ENCODE data around the gene PRAME.
A peak's percentile ranks its signal among the peaks of the same experiment; 100 is the strongest.
"Not testable (repeated sequence)": the region's sequence is repeated elsewhere in the genome, so short reads cannot be mapped to it uniquely, and the experiment has no call there.

The PRAME gene

GRCh38 chr22:22520020-22520656 is 38.9 kb downstream of the PRAME start, which contains the start of gene ZNF280A:
Gene ZNF280A, minus strand, starts transcription at chr22:22520270. Its CDS starts 4,640 bp downstream, at chr22:22515630.
- DNase-seq = no peak

GRCh38 chr22:22519591-22519990 is 39.5 kb downstream of the PRAME start:
- DNase-seq = no peak

DNA sequence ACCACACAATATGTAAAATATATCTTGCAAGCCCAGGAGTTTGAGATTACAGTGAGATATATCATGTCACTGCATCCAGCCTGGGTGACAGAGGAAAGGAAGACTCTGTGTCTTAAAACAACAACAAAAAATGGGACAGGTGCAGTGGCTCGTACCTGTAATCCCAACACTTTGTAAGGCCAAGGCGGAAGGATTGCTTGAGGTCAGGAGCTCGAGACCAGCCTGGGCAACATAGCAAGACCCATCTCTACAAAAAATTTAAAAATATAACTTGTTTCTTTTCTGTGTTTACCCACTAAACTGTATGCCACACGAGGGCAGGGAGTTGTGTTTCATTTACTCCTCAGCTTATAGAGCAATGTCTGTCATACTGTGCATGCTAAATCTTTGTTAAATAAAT is 42.1 kb downstream of the PRAME start:
- no peak for DNase-seq

GRCh38 chr22:22515890-22516289 is 43.2 kb downstream of the PRAME start:
- no peak for DNase-seq

DNA sequence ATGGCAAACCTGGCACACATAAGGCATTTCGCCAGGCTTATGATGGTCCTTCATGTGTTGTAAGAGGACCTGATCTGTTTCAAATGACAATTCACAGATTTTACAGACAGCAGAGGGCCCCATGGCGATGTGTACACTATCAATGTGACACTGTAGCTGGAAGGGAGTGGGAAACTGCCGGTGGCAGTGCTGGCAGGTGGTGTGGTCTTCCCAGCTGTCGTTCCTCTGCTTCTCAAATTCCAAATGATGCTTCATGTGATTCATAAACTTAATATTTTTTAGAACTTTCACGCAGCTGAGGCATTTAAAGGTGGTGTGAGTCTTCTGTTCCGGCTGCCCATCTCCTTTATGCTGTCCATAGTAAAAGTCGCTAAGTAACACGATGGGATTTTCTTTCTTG is 44.6 kb downstream of the PRAME start:
- peak; percentile 0 for DNase-seq

DNA sequence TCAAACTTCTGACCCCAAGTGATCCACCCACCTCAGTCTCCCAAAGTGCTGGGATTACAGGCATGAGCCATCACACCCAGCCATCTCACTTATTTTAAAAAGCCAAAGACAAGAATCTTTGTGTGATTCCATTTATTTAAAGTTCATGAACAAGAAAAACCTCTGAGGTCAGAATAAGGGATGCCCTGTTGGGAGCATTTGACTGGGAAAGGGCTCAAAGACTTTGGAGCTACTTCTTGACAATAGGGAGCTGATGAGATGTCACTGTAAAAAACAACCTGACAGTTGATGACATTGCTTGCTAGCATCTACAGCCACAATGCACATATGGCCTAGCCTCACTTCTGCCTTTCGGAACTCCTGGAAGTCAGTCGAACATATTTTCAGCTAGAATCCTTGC is 45.4 kb downstream of the PRAME start:
- no peak for DNase-seq

- DNase-seq = no peak
These were observed 46.1 kb downstream of the PRAME start for GRCh38 chr22:22512951-22513350.

- not testable (repeated sequence) for DNase-seq
These were observed 48.2 kb downstream of the PRAME start for GRCh38 chr22:22510833-22511232.

DNA sequence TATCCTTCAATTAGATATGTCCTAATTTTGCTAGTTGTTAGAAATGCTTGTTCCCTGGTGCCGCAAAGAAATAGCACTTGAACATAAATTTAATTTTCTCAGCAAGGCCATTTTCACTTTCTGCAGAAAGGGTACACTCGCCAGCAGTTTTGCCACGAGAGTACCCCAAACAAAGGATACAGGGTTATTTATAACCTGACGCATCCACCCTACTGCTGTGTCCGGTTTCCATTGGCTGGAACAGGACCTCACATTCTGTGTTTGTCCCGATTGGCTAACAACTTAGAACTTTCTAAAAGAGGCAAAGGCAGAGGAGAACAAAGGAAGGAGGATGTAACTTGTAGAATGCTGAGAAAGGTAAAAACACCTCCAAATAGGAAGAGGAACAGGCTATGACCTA is 49.2 kb downstream of the PRAME start:
- not testable (repeated sequence) for DNase-seq

- no peak for DNase-seq
These were observed 50.5 kb downstream of the PRAME start, which contains the start of gene ZNF280B for GRCh38 chr22:22508274-22509176. Gene ZNF280B, minus strand, starts transcription at chr22:22508742. Its CDS starts 19,344 bp downstream, at chr22:22489398.

DNA sequence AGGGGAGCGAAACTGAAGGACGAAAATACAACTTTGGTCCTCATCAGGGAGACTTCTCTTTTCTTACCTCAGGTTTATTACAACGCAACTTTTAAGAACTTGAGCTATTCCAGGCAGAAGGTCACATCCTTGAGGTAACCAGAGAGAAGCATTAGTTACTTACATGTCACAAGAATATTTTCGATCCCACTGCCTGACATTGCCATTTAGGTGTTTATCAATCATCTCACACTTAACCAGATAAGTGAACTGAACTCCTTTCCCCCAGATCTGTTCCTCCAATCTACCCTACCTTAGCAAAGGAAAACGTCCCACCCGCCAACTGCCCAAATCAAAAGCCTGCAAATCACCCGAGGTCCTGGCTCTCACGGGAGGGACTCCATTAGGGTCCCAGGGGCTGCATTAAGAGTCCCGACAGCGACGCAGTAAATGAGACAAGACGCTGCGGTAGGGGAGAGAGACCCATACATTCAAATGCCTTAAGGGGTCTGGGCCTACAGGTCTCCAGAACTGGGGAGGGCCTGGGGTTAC is 51.3 kb downstream of the PRAME start:
- DNase-seq = no peak

GRCh38 chr22:22506736-22507135 is 52.3 kb downstream of the PRAME start:
- no peak for DNase-seq

DNA sequence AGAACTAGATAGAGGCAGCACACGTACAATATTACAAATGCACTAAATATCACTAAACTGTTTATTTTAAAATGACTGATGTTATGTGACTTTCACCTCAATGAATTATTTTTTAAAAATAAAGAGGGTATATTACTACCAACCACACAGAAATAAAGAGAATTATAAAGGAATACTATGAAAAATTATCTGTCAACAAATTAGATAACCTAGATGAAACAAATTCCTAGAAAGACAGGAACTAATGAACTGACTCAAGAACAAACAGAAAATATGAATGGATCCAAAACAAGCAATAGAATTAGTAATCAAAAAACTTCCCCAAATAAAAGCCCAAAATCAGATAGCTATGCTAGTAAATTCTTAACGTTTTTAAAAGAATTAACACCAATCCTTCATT is 60.8 kb downstream of the PRAME start:
- DNase-seq = no peak
